GM19193 (cell line): ENCODE measurements around the gene COPG2.

ENCODE experiments used
- POLR2A ChIP-seq: IDR thresholded peaks from 4 replicates; pipeline ENCODE4 v1.6.1; 2011; ENCODE audit not compliant: insufficient read depth, insufficient read length; ENCODE audit errors: extremely low read depth

COPG2 gene

GRCh38 chr7:130488392-130489139 is 180.0 kb downstream of the COPG2 start:
- no peak for TF ChIP-seq POLR2A

DNA sequence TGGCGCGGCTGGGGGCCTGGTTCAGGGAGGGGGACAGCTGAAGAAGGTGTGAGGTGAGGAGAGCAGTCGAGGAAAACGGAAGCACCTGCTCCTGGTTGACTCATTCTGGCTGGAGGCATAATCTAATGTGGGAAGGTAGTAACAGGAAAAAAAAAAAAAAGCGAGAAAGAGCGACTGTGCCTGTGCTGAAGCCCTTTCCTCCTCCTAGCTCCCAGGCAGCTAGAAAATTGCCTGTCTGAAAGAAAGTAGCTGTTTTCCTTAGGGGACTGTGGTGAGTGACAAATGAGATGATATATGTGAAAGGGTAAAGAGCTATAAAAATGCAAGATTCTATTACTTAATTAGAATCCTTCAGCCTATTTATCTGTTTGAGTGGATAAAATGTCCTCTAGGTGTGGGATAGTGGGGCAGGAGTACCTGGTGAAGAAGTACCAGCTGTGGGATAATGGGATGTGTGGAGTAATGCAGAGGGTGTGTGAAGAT is 181.6 kb downstream of the COPG2 start:
- TF ChIP-seq POLR2A: no peak

DNA sequence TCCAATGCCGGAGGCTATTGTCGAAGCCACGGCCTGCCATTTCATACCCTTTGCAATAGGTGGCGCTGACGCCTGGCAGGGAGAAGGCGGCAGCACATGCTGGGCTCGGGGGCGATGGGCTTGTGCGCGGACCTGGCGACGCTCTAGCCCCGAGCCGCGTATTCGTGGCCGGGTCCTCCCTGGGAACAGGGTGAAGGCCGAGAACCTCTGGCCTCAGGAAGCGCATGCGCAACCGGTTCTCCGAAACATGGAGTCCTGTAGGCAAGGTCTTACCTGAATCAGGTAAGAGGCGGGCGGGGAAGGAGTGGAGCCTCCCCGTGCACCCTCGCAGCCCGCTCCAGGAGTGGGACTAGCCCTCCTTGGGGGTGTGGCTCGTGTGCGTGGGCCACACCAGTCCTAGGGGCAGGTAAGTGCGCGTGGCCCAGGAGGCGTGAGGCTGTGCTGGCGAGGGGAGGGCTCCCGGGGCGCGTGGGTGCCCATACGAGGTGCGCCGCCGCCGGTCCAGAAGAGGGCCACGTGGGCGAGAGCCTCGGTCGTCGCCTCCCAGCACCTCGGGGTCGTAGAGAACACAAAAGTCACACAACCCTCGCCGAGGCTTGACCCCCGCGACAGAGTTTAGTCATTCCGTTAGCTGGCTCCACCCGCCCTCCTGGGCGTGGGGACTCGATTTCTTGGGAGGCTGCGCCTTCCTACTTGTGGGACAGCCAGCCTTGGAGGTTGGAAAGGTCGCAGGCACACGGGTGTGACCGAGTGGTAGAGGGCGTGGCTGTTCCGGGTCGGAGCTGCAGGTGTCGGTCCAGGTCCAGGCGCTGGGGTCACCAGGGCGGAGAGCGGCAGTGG is 182.2 kb downstream of the COPG2 start:
- TF ChIP-seq POLR2A: no peak

DNA sequence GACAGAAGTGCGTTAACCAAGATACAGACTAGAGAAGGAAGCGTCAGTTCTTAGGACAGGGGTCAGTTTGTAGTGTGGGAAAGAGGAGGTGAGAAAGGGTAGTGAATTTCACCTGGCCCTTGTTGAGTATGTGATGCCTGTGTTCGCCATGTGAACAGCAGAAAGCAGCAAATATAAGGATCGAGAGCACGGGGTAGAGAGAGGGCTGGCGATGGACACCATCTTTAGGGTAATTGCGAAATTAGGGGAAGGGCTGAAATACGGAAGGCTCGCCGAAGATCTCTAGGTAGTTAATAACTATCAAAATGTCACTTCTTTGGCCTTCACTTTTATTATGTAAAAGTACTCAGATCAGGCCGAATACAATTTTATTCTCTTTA is 182.8 kb downstream of the COPG2 start:
- no peak for TF ChIP-seq POLR2A

DNA sequence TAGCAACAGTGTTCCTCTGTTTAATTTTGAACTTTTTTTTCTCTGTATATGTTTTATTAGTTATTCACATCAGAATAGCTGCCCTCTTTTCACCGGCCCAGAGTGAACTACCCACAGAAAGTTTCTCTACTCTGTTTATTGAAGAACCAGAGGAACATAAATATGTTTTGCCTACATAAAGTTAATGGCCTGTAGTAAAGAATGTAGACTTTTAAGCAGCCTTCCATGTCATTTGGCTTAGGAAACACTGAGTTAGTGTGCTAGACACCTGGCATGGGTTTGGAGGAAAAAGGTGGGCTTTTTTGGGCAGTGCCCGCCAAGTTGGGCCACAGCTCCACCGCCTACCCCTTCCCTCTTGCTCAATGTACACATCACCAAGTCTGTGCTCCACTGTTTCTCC is 185.5 kb downstream of the COPG2 start:
- no peak for TF ChIP-seq POLR2A

DNA sequence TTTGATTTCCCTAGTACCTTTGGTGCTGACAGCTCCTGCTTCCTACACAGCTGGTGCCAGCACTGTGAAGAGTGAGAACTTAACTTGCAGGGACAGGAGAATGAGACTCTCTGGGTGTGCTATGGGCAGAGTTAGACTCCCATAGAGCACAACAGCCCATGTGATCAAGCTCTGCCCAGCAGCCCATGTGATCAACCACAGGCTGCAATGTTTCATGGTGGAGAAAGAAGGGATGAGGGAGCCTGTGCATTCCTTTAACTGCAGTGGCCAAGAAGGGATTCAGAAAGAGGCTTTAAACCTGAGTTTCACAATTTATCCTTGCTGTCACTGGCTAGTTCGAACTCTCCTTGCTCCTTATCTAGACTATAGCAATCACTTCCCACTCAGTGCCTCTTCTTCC is 186.7 kb downstream of the COPG2 start:
- TF ChIP-seq POLR2A: no peak

DNA sequence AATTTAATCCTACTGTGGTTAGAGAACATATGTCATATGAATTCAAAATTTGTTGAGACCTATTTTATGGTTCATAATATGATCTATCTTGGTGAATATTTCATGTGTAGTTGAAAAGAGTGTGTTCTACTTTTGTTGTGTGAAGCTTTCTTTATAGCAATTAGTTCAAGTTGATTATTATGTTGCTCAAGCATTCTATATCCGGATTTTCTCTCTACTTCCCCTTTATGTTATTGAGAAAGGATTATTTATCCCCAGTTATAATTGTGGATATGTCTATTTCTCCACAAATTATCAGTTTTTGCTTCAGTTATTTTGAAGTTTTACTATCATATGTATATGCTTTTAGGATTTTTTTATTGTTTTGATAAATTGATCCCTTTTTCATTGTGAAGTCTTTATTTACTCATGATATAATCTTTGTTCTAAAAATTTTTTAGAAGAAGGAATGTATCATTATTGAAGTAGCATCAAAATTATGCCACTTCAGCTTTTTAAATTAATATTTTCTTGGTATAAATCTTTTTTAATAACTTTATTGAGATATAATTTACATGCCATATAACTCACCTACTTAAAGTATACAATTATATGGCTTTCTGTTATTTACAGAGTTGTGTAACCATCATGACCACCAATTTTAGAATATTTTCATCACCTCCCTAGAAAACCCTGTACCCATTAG is 188.7 kb downstream of the COPG2 start:
- no peak for TF ChIP-seq POLR2A

- TF ChIP-seq POLR2A: no peak
Measured at GRCh38 chr7:130478991-130479390, 189.6 kb downstream of the COPG2 start.

DNA sequence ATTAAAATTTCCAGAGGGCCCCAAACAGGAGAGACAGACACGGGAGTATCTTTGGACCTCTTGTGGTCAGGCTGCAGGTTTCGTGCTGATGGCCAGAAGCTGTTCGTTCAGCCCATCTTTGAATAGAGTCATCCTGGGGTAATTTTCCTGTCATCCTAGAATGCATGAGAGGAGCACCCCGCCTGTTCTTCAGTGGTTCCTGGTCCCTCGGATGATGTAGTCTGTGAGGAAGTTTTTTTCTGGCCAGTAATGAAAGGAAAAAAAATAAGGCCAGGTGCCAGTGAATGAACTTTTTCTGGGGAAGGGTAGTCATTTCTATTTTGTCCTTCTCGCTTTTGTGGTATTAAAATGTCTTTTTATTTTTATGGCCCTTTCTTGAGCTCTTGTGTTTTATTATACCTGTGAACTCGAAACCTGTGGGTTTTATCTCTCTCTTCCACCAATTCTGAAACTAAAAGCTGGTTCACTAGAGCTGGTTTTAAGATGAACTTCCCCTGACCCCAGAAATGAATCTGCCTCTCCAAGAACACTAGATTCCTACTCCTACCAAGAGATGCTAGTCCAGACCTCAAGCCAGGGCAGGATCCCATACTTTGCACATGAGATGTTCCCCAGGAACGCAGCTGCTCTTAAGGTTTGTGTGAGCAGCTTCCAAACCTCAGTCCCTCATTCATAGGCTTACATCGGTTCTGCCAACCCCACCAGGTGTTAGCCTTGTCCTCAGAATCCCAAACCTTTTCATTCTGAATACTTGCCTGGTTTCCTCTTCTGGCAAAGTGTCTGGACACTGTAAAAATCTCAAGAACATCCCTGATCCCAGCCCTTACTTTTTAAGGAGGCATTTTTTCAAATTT is 192.0 kb downstream of the COPG2 start:
- TF ChIP-seq POLR2A: no peak

- TF ChIP-seq POLR2A: no peak
Measured at GRCh38 chr7:130475776-130476175, 192.8 kb downstream of the COPG2 start.

GRCh38 chr7:130473876-130474275 is 194.7 kb downstream of the COPG2 start:
- TF ChIP-seq POLR2A: no peak

DNA sequence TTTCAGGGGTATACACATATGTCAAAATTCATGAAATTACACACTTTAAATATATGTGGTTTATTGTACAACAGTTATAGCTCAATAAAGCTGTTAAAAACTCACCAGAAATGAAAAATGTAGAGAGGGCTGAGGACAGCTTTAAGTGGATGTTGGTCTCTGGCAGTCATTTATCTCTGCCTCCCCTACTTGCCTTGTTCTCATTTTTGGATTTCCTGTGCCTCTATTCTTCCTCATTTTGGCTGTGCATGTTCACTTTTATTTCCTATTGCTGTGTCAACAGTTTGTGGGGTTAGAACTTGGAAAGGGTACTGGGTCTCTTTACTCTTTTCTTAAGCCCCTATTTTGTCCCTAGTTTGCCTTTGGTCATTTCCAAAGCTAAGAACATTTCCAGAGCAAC is 195.3 kb downstream of the COPG2 start:
- no peak for TF ChIP-seq POLR2A

DNA sequence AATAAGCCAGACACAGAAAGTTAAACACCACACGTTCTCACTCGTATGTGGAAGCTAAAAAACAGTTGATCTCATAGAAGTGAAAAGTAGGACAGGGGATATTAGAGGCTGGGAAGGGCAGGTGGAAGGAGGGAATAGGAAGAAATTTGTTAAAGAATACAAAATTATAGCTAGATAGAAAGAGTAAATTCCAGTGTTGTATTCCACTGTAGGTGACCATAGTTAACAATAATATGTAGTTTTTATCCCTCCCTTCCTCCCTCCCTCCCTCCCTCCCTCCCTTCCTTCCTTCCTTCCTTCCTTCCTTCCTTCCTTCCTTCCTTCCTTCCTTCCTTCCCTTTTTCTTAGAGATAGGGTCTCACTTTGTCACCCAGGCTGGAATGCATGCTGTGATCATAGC is 196.6 kb downstream of the COPG2 start:
- no peak for TF ChIP-seq POLR2A

GRCh38 chr7:130468612-130469011 is 199.9 kb downstream of the COPG2 start:
- TF ChIP-seq POLR2A: no peak
